22Rv1 (cell line): ENCODE measurements around the gene GARRE1.

Source experiments
- CTCF ChIP-seq: fragments of 450-650 bp; IDR thresholded peaks from 2 replicates; pipeline ENCODE4 v1.5.1; 2017; ENCODE audit warnings: mild to moderate bottlenecking
- ZFX ChIP-seq: fragments of 450-650 bp; IDR thresholded peaks from 2 replicates; pipeline ENCODE4 v1.6.1; 2017; ENCODE audit warnings: antibody characterized with exemption, borderline replicate concordance

GRCh38 chr19:34244611-34245299 is 9.6 kb upstream of the GARRE1 start:
- TF ChIP-seq CTCF, result no peak
- no peak for TF ChIP-seq ZFX
